HepG2 (cell line): Measurements from ENCODE around the gene MIOS. TPM values are rescaled to one million over a fixed set of nuclear protein-coding genes. Genes with fewer than 3 reads are reported as not detected.

Experiments used
- ATF7-NPFF ChIP-seq: sonication (generic); formaldehyde crosslinking; IDR thresholded peaks from 2 replicates; pipeline ENCODE4 v1.8.1; 2023; ENCODE audit warnings: mild to moderate bottlenecking, low read depth, missing genetic modification reagents, moderate library complexity
- CENPBD1 ChIP-seq: sonication (generic); formaldehyde crosslinking; IDR thresholded peaks from 2 replicates; pipeline ENCODE4 v1.8.0; 2022; ENCODE audit warnings: missing genetic modification reagents, low read depth, mild to moderate bottlenecking, borderline replicate concordance
- CENPT ChIP-seq: sonication (generic); formaldehyde crosslinking; IDR thresholded peaks from 2 replicates; pipeline ENCODE4 v1.8.0; 2022; ENCODE audit warnings: low read depth, mild to moderate bottlenecking, moderate library complexity, missing genetic modification reagents
- DR1 ChIP-seq: sonication (generic); formaldehyde crosslinking; IDR thresholded peaks from 2 replicates; pipeline ENCODE4 v1.8.0; 2021; ENCODE audit warnings: mild to moderate bottlenecking, missing genetic modification reagents, inconsistent platforms
- KIAA2018 ChIP-seq: sonication (generic); formaldehyde crosslinking; IDR thresholded peaks from 2 replicates; pipeline ENCODE4 v1.5.0; 2020; ENCODE audit warnings: mild to moderate bottlenecking, missing genetic modification reagents, borderline replicate concordance
- SRSF1 ChIP-seq: fragments of 200-400 bp; formaldehyde crosslinking; optimal IDR thresholded peaks from 2 replicates; pipeline ENCODE3; 2017; ENCODE audit warnings: mild to moderate bottlenecking, low read depth, low read length, moderate library complexity
- ZNF274 ChIP-seq: sonication (generic); formaldehyde crosslinking; IDR thresholded peaks from 2 replicates; pipeline ENCODE4 v1.5.1; 2020; ENCODE audit warnings: mild to moderate bottlenecking, missing genetic modification reagents
- ZNF737 ChIP-seq: sonication (generic); formaldehyde crosslinking; IDR thresholded peaks from 2 replicates; pipeline ENCODE4 v1.5.0; 2020; ENCODE audit warnings: missing genetic modification reagents, mild to moderate bottlenecking, borderline replicate concordance
- polyA plus RNA-seq, 8 experiments: library from polyadenylated mRNA; depleted of rRNA in 3 of 8; stranded (reverse) in 7 of 8; unstranded in 1 of 8; fragments of >200 nt; fragmentation: Illumina TruSeq in 4 of 8; extraction: Trizol in 4 of 8; gene quantifications; 2 replicates each; pipeline versions ENCODE4 v1.2.1 to v1.2.3, GENCODE V29; 2011 to 2016; ENCODE audit warnings: low read depth in 4 of 8, missing spikeins in 1 of 8, mixed read lengths in 1 of 8; ENCODE audit not compliant: insufficient read depth in 1 of 8
- total RNA-seq, 5 experiments: library from RNA; depleted of rRNA; stranded (reverse); fragments of >200 nt; fragmentation: Illumina TruSeq; extraction: Trizol; gene quantifications; 2 replicates each; pipeline ENCODE4 v1.2.3, GENCODE V29; 2016; ENCODE audit warnings: low read depth in 1 of 5
- TF ChIP-seq, protein P1 (sequence below): sonication (generic); formaldehyde crosslinking; IDR thresholded peaks from 2 replicates; pipeline ENCODE4 v1.8.1; 2023; ENCODE audit warnings: mild to moderate bottlenecking, moderate library complexity, missing genetic modification reagents

The MIOS gene
- total and polyA plus RNA-seq, 2 of the 13 experiments (the other 11 are each of a cell fraction or from before 2014, with no cell fraction given), result 15.2 to 33.5 TPM

DNA sequence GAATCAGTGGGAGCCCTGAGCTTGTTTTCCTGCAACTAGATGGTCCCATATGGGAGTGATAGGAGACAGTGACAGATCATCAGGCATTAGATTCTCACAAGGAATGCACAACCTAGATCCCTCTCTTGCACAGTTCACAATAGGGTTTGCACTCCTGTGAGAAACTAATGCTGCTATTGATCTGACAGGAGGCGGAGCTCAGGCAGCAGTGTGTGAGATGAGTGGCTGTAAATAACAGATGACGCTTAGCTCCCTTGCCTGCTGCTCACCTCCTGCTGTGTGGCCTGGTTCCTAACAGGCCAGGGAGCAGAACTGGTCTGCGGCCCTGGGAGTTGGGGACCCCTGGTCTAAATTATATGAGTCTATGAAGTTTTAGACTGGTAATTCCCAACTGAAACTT lies 3.9 kb downstream of the MIOS start (continued):
- TF ChIP-seq KIAA2018 (CRISPR knock-in tag), result no peak
- no peak for TF ChIP-seq DR1 (CRISPR knock-in tag)
- TF ChIP-seq ZNF274 (CRISPR knock-in tag), result no peak
- TF ChIP-seq CENPBD1 (CRISPR knock-in tag), result no peak
- no peak for TF ChIP-seq ZNF737 (CRISPR knock-in tag)
- no peak for TF ChIP-seq ATF7-NPFF (CRISPR knock-in tag)
- no peak for TF ChIP-seq SRSF1
- TF ChIP-seq CENPT (CRISPR knock-in tag), result no peak
- TF ChIP-seq, protein P1, sequence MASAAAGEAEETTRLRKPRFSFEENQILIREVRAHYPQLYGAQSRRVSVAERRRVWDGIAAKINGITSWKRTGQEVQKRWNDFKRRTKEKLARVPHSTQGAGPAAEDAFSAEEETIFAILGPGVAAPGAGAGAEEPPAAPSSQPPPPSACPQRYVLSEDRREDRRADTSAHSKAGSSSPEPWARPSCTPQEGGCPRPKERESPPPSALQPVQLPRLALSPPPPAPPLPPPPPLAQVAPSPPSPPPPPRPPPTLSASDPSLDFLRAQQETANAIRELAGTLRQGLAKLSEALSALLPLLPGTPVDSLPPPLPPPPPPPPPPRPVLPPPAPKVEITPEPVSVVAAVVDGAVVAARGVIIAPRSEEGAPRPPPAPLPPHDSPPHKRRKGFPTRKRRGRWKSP (CRISPR knock-in tag), result no peak
